Measurements from ENCODE around the gene NIN. TPM values are rescaled to one million over a fixed set of nuclear protein-coding genes. Genes with fewer than 3 reads are reported as not detected.
"Not testable (repeated sequence)": the region's sequence is repeated elsewhere in the genome, so short reads cannot be mapped to it uniquely, and the experiment has no call there.

Gene NIN
- total and polyA plus RNA-seq, 4 donors = 1.7 to 11.1 (median 4.0) TPM

- no peak overlapping the region for H3K27ac ChIP-seq (ENCODE audit: low read depth in 1 of 2, low read length in 2 of 2)
- H3K9ac ChIP-seq (ENCODE audit: low read depth in 1 of 2, low read length in 2 of 2) = no peak overlapping the region
- no peak overlapping the region for H3K4me3 ChIP-seq (ENCODE audit: low read depth in 1 of 3, low read length in 3 of 3)
- TF ChIP-seq MAX (IDR thresholded peaks at IDR 0.05) (no peak), CTCF (IDR thresholded peaks at IDR 0.05; ENCODE audit: low read depth, low read length, missing input control) (no peak), EGR1 (IDR thresholded peaks at IDR 0.05; ENCODE audit: low read depth in 2 of 2) (no peak), FOXA2 (IDR thresholded peaks at IDR 0.05) (no peak), REST (IDR thresholded peaks at IDR 0.05) (no peak), GABPA (IDR thresholded peaks at IDR 0.05 in 1 of 2, conservative IDR thresholded peaks at IDR 0.05 in 1 of 2) (no peak), HNF4G (IDR thresholded peaks at IDR 0.05) (no peak)
- H3K27me3 ChIP-seq (ENCODE audit: control insufficient read depth in 4 of 4, insufficient read depth in 4 of 4, low read length in 3 of 4) = no peaks in the 10 kb centered on the region
- H3K4me1 ChIP-seq (ENCODE audit: control insufficient read depth in 4 of 4, insufficient read depth in 4 of 4, low read length in 3 of 4) = no peaks in the 10 kb centered on the region
- DNase-seq (ENCODE audit: low spot score) = no peak
- H3K36me3 ChIP-seq (ENCODE audit: control insufficient read depth in 4 of 4, insufficient read depth in 3 of 4, low read depth in 1 of 4, low read length in 3 of 4) = no peaks in the 10 kb centered on the region
- H3K9me3 ChIP-seq (ENCODE audit: control insufficient read depth in 4 of 4, low read length in 3 of 4) = no peaks in the 10 kb centered on the region
- WGBS = 96% methylated on average over 26 of the region's 26 CpGs
Measured at GRCh38 chr14:50704454-50705010, 126.4 kb downstream of the NIN start.

GRCh38 chr14:50697659-50698290 is 133.2 kb downstream of the NIN start:
- WGBS = 76% methylated on average over 4 of the region's 4 CpGs
- no peaks in the 10 kb centered on the region for H3K36me3 ChIP-seq (ENCODE audit: control insufficient read depth in 4 of 4, insufficient read depth in 3 of 4, low read depth in 1 of 4, low read length in 3 of 4)
- TF ChIP-seq FOXA2 (IDR thresholded peaks at IDR 0.05) (no peak), MAX (IDR thresholded peaks at IDR 0.05) (no peak), REST (IDR thresholded peaks at IDR 0.05) (no peak), ZBTB33 (IDR thresholded peaks at IDR 0.05) (no peak), ATF3 (IDR thresholded peaks at IDR 0.05) (no peak)
- H3K4me3 ChIP-seq (ENCODE audit: low read depth in 1 of 3, low read length in 3 of 3) = no peak overlapping the region
- no peaks in the 10 kb centered on the region for H3K4me1 ChIP-seq (ENCODE audit: control insufficient read depth in 4 of 4, insufficient read depth in 4 of 4, low read length in 3 of 4)
- no peak overlapping the region for H3K9ac ChIP-seq (ENCODE audit: low read depth in 1 of 2, low read length in 2 of 2)
- no peaks in the 10 kb centered on the region for H3K9me3 ChIP-seq (ENCODE audit: control insufficient read depth in 4 of 4, low read length in 3 of 4)
- H3K27me3 ChIP-seq (ENCODE audit: control insufficient read depth in 4 of 4, insufficient read depth in 4 of 4, low read length in 3 of 4) = no peaks in the 10 kb centered on the region
- H3K27ac ChIP-seq (ENCODE audit: low read depth in 1 of 2, low read length in 2 of 2) = no peak overlapping the region
- DNase-seq (ENCODE audit: low spot score) = no peak

GRCh38 chr14:50694260-50694659 is 136.7 kb downstream of the NIN start:
- not testable (repeated sequence) for H3K27me3 ChIP-seq (ENCODE audit: control insufficient read depth in 4 of 4, insufficient read depth in 4 of 4, low read length in 3 of 4); H3K36me3 ChIP-seq (ENCODE audit: control insufficient read depth in 4 of 4, insufficient read depth in 3 of 4, low read depth in 1 of 4, low read length in 3 of 4); H3K27ac ChIP-seq (ENCODE audit: low read depth in 1 of 2, low read length in 2 of 2); H3K9me3 ChIP-seq (ENCODE audit: control insufficient read depth in 4 of 4, low read length in 3 of 4); H3K4me1 ChIP-seq (ENCODE audit: control insufficient read depth in 4 of 4, insufficient read depth in 4 of 4, low read length in 3 of 4); H3K9ac ChIP-seq (ENCODE audit: low read depth in 1 of 2, low read length in 2 of 2); H3K4me3 ChIP-seq (ENCODE audit: low read depth in 1 of 3, low read length in 3 of 3); DNase-seq (ENCODE audit: low spot score)
- 94% methylated on average over 3 of the region's 3 CpGs for WGBS

All from liver (tissue), 9 donors.